HG03159 (cell line): ENCODE data around the gene ZMYM2.
"Not testable (repeated sequence)": the region's sequence is repeated elsewhere in the genome, so short reads cannot be mapped to it uniquely, and the experiment has no call there.

Experiments
- ATAC-seq: cut with Tn5 transposase; IDR thresholded peaks from one replicate; pipeline ENCODE4 v1.9.1; 2021; ENCODE audit warnings: mild to moderate bottlenecking, moderate library complexity; ENCODE audit not compliant: unreplicated experiment

The ZMYM2 gene

GRCh38 chr13:19982447-19983043 lies 24.0 kb downstream of the ZMYM2 start:
- no peak for ATAC-seq

GRCh38 chr13:19984430-19985218 lies 26.1 kb downstream of the ZMYM2 start:
- ATAC-seq: peak; percentile 79

- ATAC-seq: no peak
Measured at GRCh38 chr13:19985219-19985556, 26.7 kb downstream of the ZMYM2 start.

- ATAC-seq: no peak
Measured at GRCh38 chr13:19991531-19991930, 33.0 kb downstream of the ZMYM2 start.

GRCh38 chr13:19993024-19993423 lies 34.5 kb downstream of the ZMYM2 start:
- ATAC-seq: no peak

- no peak for ATAC-seq
Measured at GRCh38 chr13:19998960-19999359, 40.4 kb downstream of the ZMYM2 start.

- no peak for ATAC-seq
Measured at GRCh38 chr13:20000062-20000552, 41.6 kb downstream of the ZMYM2 start.

GRCh38 chr13:20001366-20002190 lies 43.1 kb downstream of the ZMYM2 start:
- no peak for ATAC-seq

GRCh38 chr13:20002787-20003186 lies 44.3 kb downstream of the ZMYM2 start:
- no peak for ATAC-seq

GRCh38 chr13:20006206-20006605 lies 47.7 kb downstream of the ZMYM2 start:
- ATAC-seq: no peak

GRCh38 chr13:20015763-20016162 lies 57.2 kb downstream of the ZMYM2 start:
- no peak for ATAC-seq

GRCh38 chr13:20016649-20017364 lies 58.3 kb downstream of the ZMYM2 start:
- no peak for ATAC-seq

GRCh38 chr13:20017365-20017711 lies 58.8 kb downstream of the ZMYM2 start:
- ATAC-seq: no peak

GRCh38 chr13:20019043-20019442 lies 60.5 kb downstream of the ZMYM2 start:
- ATAC-seq: no peak

- ATAC-seq: no peak
Measured at GRCh38 chr13:20024702-20025101, 66.2 kb downstream of the ZMYM2 start.

GRCh38 chr13:20028953-20029352 lies 70.4 kb downstream of the ZMYM2 start:
- ATAC-seq: no peak

- ATAC-seq: no peak
Measured at GRCh38 chr13:20033486-20033885, 75.0 kb downstream of the ZMYM2 start.

GRCh38 chr13:20035130-20035529 lies 76.6 kb downstream of the ZMYM2 start:
- no peak for ATAC-seq

GRCh38 chr13:20037908-20038307 lies 79.4 kb downstream of the ZMYM2 start:
- no peak for ATAC-seq

- ATAC-seq: not testable (repeated sequence)
Measured at GRCh38 chr13:20042603-20043002, 84.1 kb downstream of the ZMYM2 start.
